GM20431 (cell line): Measurements from ENCODE around the gene CCNL2.
"Not testable (repeated sequence)": the region's sequence is repeated elsewhere in the genome, so short reads cannot be mapped to it uniquely, and the experiment has no call there.

Source experiments
- in situ Hi-C: fragments of 300-500 bp; cut with MseI, MboI; formaldehyde crosslinking; loops from one replicate; pipeline ENCODE4 v1.15.0; 2020; ENCODE audit warnings: low sequenced_read_pairs; ENCODE audit not compliant: unreplicated experiment

The CCNL2 gene

DNA sequence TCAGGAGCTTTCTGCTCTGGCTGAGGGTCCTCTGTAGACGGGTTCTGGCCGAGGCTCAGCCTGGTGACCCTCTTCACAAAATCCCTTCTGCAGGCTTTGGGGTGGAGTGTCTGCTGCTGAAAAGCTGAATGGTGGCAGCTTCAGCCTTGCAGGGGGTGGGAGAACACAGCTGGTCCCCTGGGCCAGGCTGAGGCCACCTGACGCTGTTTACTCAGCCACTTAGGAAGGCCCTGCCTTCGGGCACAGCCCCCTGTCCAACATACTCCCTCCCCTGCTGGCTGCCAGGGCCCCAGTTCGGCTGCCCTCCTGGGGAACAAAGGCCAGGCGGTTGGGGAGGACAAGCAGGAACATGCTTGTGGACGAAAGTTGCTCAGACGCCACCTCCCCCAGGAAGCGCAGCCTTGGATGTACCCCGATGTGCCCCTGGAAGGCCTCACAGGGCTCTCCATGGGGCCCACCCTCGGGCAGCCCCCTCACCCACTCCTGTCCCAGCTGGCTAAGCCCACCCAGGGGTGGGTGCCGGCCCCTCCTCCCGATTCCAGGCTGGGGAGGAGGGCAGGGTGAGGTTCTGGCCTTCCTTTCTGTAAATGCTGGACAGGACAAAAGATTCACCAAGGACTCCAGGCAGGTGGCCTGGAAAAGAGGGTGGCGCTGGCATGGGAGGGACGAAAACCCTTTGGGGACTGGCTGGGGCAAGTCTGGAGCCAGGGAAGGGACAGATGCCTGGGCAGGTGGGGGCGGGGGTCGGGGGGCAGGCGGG is 22.2 kb upstream of the CCNL2 start, which contains the start of gene ANKRD65:
Gene ANKRD65, minus strand, starts transcription at position 130 of the 760 bp plus-strand sequence. CDS start 271 bp downstream, outside the sequence.
- in situ Hi-C loops, result no loop called here

DNA sequence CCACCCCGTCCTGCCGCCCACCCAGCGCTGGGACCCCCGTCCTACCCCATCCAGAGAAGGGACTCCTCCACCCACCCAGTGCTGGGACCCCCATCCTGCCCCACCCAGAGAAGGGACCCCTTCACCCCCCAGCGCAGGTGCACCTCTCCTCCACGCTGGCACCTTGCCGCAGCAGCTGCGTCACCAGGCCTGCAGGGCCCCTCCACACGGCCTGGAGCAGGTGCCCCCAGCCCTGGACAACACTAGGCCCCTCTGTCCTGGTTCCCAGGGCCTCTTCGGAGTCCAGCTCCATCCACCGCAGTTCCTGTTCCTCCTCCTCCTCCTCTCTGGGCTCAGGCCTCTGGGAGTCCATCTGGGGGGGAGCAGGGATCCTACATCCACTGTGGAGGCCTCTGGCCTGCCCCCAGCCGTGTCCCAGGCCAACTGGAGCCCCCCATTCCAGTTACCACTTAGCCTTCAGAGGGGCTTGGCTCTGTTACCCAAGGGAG is 21.6 kb upstream of the CCNL2 start:
- in situ Hi-C loops, result no loop called here

DNA sequence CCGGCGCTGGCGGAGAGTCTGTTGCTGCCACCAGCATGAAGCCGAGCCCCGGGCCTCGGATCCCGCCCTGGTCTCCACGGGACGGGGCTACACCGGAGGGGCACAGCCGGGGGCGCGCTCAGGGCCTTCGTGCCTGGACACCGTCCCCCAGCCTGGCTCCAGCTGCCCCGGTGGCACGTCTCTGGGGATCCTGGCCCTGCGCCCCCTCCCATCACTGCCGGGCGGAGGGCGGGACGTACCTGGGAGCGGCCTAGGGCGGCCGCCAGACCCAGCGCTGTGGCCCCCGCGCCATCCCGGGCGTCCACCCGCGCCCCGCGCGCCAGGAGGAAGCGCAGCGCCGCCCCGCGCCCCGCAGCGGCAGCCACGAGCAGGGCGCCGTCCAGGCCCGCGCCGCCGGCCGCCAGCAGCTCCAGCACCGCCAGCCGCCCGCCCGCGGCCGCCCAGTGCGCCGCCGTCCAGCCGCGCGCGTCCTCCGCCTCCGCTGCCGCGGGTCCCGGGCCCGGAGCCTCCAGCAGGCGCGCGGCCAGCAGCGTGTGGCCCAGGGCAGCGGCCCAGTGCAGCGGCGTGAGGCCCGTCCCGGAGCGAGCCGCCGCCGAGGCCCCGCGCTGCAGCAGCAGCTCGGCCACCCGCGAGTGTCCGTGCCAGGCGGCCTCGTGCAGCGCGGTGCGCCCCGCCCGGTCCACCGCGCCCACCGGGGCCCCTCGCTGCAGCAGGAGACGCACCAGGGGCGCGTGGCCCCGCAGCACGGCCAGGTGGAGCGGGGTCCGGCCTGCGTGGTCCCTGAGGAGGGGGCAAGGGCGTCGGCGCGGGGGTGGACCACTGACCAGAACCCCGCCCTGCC is 20.9 kb upstream of the CCNL2 start:
- in situ Hi-C loops, result no loop called here

DNA sequence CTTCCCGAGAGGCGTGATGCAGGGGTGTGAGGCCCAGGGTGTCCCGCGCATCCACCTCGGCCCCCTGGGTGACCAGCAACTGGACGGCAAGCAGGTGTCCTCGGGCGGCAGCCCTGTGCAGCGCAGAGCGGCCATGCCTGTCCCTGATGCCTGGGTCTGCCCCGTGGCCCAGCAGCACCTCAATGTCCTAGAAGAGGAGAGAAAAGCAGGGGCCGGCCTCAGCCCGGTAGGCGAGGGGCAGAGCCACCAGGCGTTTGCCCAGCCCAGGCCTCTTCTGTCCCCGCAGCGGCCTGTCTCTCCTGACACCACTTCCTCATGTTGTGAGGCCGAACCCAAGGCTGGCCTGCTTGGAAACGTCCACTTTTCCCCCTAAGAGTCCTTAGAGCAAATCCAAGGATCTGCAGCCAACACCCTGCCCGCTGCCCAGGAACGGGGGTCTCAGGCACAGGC is 20.3 kb upstream of the CCNL2 start:
- in situ Hi-C loops, result no loop called here

DNA sequence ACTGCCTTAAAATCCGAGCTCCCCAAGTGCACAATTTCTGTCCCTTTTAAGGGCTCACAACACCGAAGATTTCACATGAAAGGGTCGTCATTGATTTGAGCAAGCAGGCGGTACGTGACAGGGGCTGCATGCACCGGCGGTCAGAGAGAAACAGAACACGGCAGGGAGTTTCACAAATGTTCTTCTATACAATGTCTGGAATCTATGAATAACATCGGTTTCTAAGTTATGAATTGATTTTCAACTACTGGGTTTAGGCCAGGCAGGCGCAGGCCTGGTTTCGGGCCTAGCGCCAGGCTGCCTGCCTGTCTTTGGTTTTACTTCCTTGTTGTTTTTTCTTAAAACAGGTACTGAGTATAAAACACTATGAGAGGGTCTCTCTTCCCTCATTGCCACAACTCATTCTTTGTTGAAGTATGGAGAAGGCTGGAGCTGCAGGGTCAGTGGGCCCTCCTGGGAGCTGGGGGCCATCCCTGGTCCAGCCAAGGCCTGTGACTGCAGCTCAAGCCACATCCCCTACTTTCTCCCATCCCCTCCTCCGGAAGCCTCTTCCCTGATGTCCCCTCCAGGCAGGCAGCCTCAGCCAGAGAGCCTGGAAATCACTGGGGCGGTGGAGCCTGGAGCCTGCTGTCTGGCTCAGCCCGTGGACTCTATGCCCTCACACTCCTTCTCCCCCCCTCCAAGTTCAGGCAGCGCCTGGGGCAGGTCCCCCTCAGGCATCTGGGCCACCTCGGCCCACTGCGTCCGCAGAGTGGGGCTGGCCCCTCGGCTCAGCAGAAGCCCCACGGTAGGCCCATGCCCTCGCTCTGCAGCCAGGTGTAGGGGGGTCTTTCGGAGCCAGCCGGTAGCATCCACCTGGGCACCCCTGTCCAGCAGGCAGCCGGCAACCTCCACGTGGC is 19.6 kb upstream of the CCNL2 start:
- in situ Hi-C loops, result no loop called here

DNA sequence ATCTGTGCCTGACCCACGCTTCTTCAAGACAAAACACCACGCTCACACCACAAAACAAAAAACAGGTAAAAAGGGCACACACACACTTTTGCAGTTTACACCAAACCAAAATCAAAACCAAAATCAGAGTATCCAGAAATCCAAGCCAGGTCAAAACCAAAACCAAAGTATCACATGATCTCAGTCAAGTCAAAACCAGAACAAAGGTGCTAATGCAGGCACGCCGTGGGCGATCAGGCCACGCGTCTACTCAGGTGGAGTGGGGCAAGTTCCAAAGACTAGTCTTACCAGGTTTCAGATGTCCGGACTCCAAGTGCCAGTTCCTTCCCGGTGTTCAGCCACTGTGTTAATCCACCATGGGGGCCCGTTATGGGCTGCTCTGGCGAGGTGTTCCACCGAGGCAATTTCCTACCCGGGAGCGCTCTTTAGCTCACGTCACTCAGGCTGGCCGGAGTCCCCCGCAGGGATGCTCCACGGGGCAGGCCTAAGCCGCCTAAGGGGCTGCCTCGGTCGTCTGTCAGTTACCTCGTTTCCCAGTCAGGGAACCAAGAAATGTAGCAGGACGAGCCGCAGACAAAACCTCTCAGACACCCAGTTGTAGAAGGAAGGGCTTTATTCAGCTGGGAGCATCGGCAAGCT is 18.8 kb upstream of the CCNL2 start:
- in situ Hi-C loops, result not testable (repeated sequence)

DNA sequence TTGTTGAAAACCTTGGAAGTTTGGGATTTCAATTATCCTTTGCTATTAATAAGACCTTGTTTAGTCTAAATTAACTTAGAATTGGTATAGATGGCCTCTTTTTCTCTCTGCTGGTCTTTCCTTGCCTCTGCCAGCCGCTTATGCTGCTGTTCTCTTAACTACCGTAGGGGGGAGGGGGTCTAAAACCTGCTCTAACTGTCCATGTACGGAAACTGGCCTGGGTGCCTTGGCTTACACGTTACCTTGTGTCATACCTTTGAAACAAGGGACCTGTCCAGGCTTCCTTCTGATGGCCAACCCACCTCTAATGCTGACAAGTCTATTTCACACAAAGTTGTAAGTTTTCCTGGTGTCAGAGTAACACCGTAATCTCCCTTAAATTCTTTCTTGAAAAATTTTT is 18.3 kb upstream of the CCNL2 start:
- in situ Hi-C loops, result not testable (repeated sequence)

DNA sequence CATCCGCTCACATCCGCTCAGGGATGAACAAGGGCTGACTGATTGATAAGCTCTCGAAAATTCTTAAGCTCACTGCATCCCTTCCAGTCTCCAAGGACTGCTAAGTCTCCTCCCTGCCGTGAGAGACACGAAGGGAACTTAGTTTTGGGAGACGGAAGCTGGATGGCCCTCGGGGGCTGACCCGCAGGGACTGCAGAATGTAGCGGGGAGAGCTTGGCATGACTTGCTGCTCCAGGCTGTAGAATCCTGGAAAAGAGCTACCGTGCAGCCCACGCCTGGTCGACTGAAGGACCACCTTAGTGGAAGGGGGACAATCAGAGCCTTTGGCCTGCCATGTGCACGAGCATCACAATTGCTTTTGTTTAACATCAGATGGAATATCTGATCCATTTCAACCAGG is 16.6 kb upstream of the CCNL2 start:
- in situ Hi-C loops, result no loop called here

DNA sequence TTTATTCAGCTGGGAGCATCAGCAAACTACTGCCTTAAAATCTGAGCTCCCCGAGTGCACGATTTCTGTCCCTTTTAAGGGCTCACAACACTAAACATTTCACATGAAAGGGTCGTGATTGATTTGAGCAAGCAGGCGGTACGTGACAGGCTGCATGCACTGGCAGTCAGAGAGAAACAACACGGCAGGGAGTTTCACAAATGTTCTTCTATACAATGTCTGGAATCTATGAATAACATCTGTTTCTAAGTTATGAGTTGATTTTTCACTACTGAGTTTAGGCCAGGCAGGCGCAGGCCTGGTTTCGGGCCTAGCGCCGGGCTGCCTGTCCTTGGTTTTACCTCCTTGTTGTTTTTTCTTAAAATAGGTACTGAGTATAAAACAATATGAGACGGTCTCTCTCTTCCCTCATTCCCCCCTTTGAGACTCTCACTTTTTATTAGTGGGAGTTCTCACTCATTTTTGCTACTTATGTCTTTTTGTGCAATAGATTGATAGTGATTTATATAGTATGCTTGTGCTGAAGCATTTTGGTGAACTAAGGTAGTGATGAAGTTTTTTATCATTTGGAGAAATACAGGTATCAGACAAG is 13.3 kb upstream of the CCNL2 start:
- in situ Hi-C loops, result not testable (repeated sequence)

DNA sequence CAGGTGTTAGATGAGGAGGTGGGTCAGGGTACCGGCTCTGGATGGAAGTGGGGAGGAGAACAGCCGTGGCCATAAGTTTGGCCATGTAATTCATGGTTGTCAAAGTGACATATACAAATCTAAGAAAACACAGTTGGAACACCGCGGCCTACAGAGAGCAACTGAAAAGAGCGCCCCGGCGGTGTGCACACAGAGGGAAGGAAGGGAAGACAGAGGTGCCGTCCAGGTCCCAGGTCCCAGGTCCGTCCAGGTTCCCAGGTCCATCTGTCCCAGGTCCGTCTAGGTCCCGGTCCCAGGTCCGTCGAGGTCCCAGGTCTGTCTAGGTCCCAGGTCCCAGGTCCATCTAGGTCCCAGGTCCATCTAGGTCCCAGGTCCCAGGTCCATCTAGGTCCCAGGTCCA is 12.5 kb upstream of the CCNL2 start:
- in situ Hi-C loops, result no loop called here

DNA sequence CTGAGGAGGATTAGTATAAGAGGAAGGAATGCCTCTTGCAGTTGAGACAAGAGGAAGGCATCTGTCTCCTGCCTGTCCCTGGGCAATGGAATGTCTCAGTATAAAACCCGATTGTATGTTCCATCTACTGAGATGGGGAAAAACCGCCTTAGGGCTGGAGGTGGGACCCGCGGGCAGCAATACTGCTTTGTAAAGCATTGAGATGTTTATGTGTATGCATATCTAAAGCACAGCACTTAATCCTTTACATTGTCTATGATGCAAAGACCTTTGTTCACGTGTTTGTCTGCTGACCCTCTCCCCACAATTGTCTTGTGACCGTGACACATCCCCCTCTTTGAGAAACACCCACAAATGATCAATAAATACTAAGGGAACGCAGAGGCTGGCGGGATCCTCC is 11.1 kb upstream of the CCNL2 start:
- in situ Hi-C loops, result not testable (repeated sequence)

DNA sequence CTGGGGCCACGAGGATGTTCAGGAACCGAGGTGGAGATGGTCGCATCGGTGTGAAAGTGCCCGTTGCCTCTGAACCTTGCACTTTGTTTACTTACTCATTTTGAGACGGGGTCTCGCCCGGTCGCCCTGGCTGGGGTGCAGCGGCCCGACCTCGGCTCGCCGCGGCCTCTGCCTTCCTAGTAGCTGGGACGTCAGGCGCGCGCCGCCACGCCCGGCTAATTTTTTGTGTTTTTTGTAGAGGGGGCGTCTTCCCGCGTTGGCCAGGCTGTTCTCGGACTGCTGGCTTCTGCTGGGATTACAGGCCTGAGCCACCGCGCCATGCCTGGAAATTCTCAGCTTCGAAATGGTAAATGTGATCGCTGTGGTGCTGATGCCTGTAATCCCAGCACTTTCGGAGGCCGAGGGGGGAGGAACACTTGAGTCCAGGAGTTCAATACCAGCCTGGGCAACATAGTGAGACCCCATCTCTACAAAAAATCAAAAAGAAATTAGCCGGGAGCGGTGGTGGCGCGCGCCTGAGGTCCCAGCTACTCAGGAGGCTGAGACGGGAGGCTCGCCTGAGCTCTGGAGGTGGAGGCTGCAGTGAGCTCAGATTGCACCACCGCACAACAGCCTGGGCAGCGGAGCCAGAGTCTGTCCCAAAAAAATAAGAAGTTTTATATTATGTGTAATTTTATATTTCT is 8.6 kb upstream of the CCNL2 start:
- in situ Hi-C loops, result no loop called here

DNA sequence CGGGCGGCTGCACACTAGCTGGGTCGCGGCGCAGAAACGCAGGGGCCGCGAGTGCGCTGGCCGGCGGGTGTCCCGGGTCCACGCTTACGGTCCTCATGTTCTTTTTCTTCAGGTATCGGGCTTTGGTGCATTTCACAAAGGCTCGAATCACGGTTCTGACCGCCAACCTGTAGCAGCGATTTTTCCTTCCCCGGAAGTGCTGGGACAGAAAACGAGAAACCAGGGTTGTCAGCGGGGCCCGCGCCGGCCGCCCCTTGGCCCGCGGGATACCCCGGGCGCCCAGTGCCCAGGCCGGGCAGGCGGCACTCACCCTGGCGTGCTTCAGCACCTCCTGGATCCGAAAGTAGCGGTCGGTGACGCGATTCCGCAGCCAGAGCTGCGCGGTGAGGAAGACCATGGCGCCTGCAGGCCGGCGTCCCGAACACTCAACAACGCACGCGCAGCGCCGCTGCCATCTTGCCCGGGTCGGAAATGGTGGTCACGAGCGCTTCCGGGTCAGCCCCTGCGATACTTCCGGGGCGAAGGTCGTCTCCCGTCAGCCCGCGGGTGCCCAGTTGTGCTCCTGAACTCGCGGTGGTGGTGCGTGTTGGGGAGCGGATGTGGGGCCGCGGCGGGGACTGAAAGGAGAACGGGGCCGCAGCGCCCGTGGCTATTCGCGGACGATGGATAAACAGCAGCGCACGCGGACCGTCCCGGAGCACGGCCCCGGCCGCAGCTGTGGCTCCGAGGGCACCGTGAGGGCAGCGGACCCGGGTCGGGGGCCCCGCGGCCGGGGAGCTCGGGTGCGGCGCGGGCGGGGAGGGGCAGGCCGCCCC is 7.9 kb upstream of the CCNL2 start, which contains the start of gene MRPL20:
Gene MRPL20, minus strand, starts transcription at position 473 of the 815 bp plus-strand sequence. Its CDS starts 76 bp downstream, at position 397.
- in situ Hi-C loops, result no loop called here

DNA sequence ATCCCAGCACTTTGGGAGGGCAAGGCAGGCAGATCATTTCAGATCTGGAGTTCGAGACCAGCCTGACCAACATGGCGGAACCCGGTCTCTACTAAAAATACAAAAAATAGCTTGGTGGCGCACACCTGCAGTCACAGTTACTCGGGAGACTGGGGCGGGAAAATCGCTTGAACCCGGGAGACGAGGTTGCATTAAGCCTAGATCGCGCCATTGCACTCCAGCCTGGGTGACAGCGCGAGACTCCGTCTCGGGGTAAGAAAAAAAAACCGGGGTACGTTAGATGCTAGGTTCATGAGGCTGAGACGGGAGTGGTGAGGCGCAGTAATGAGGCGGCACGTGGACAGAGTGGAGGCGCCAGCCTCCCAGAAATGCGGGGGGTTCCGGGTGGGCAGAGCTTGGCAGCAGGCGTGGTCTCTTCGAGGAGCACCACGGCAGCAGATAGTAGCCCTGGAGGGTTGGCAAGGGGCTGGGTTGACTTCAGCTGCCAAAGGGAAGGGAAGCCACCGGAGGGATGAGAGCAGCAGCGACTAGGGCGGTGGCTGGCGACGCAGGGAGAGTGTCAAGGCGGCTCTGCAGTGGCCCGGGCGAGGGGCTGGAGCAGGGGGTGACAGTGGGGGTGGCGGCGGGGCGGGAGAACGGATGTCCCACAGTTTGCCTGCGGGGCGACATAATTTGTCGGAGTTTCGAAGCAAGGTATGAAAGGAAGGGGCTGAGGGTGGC is 7.1 kb upstream of the CCNL2 start:
- in situ Hi-C loops, result no loop called here

DNA sequence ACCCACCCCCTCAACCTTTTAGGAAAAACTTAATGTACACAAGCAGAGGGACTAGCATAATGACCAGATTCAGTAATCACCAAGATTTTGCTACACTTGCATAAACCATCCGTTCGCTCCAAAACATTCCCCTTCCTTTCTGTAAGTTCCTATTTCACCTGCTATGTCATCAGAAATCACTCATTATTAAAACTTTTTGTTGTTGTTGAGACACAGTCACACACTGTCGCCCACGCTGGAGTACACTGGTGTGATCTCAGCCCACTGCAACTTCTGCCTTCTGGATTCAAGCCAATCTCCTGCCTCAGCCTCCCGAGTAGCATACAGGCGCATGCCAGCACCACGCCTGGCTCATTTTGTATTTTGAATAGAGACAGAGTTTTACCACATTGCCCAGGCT is 4.5 kb upstream of the CCNL2 start:
- in situ Hi-C loops, result no loop called here

DNA sequence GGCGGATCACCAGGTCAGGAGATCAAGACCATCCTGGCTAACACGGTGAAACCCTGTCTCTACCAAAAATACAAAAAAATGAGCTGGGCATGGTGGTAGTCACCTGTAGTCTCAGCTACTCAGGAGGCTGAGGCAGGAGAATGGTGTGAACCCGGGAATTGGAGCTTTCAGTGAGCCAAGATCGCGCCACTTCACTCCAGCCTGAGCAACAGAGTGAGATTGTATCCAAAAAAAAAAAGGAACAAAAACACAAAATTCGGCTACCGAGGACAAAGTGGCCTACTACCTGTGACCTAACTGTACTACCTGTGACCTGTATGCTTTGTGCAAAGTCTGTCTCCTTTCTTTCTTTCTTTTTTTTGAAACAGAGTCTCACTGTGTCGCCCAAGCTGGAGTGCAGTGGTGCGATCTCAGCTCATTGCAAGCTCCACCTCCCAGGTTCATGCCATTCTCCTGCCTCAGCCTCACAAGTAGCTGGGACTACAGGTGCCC is 3.8 kb upstream of the CCNL2 start:
- in situ Hi-C loops, result not testable (repeated sequence)
